T47D (cell line): ENCODE results near the gene HOXC5.
"Not testable (repeated sequence)": the region's sequence is repeated elsewhere in the genome, so short reads cannot be mapped to it uniquely, and the experiment has no call there.

Experiments used
- DNase-seq, 2 experiments: peaks; one replicate each; pipeline versions ENCODE4 v3.0.0 to v3.0.0-alpha.2; 2011 to 2012; ENCODE audit warnings: low read depth in 1 of 2, low spot score in 1 of 2
- JUND ChIP-seq: IDR thresholded peaks from 2 replicates; pipeline ENCODE4 v1.6.1; 2012; ENCODE audit warnings: low read depth
- in situ Hi-C: cut with HindIII; loops from 2 replicates; pipeline ENCODE4 v1.10.0; 2016; ENCODE audit warnings: low sequenced_read_pairs, low pct_unique_long_range_greater_than_20kb

The HOXC5 gene

DNA sequence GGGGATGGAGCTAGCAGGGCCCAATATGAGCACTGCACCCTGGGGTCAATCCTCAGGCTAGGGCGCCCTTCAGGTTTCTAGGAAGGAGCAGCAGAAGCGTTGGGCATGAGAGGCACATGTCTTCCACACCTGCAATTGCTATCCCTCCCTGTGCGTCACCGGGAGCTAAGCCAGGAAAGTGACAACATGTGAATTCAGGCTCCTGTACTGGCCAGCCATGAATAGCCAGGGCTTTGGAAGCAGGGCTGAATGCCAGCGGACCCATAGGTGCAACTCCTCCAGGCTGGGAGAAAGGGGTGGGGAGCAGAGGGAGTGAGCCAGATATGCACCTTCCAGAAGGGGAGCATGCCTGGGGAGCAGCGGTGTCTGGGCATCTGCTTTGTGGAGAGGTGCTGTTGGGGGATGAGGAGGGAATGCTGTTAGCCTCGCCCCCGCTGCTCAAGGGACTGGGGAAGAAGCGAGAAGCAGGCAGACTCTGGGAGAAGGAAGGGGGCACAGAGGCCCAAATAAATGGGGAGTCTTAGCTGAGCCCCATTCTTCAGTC lies 6.1 kb downstream of the HOXC5 start:
- in situ Hi-C loops, result no loop called here
- no peak for TF ChIP-seq JUND
- DNase-seq, result no peak

DNA sequence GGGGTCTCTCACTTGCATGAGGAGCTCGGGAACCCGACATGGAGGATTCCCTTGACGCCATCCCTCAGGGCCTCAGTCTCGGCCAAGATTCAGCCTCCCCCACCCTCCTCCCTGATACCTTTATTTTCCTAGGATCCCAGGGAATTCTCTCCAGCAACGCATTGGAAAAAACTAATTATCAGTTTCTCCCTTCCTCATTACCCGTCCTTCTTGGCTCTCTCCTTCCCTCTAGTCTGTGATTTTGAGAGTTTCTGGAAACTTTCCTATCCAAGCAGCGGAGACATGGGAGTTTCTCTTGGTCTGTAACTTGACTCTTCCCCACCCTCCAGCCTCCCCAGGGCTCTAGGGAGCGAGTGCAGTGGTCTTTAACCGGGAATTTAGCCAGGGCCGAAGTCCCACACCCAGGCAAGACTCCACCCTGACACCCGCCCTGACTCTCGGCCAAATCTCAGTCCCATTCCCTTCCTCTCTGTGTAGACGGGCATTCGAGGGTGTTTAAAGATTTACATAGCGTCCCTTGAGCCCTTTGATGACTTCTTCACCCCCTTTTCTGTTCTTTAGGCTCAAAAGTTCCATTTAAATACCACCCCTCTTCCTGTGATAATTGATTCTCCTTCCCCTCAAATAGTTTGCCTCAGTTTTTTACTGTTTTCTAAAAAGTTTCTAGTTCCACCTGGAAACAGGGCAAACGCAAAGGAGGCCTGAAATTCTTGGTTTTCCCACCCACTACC lies 6.7 kb downstream of the HOXC5 start:
- TF ChIP-seq JUND, result no peak
- DNase-seq, result no peak
- in situ Hi-C loops, result no loop called here

DNA sequence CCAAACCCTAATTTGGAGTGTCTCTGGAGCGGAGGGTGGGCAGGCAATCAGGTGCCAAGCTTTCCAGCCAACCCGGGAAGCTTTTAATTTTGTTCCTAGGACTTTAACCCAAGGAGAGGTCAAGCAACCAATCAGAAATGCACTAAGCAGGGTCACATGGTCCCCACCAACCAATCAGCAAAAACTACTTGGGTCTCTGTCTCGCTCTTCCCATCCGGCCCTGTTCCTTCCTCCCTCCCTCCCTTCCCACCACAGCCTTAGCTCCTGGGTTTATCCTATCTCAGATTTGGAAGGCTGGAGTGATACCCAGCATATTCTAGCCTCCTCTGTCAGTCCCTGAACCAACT lies 7.3 kb downstream of the HOXC5 start:
- in situ Hi-C loops, result no loop called here

DNA sequence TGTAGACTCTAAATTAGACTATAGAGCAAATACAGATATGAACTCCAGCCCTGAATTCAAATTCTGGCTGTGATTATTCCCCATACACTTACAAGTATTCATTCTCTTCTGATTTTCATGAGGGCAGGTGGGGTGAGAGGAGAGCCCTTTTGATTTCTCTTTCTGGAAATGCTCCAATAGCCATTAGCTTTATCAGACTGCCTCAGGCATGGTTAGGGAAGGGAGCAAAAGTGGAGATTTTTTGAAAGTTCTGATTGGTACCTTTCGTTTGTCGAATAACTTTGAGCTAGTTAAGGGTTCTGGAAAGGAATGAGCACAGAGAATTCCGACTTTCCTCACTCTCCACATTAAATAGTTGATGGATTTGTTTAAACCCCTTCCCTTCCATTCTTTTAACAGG lies 7.8 kb downstream of the HOXC5 start:
- in situ Hi-C loops, result no loop called here
- TF ChIP-seq JUND, result no peak
- no peak for DNase-seq

More for the DNA sequence above, 7.3 kb downstream of the HOXC5 start:
- TF ChIP-seq JUND, result no peak
- peak in 1 of 2 experiments; percentile 55 for DNase-seq

DNA sequence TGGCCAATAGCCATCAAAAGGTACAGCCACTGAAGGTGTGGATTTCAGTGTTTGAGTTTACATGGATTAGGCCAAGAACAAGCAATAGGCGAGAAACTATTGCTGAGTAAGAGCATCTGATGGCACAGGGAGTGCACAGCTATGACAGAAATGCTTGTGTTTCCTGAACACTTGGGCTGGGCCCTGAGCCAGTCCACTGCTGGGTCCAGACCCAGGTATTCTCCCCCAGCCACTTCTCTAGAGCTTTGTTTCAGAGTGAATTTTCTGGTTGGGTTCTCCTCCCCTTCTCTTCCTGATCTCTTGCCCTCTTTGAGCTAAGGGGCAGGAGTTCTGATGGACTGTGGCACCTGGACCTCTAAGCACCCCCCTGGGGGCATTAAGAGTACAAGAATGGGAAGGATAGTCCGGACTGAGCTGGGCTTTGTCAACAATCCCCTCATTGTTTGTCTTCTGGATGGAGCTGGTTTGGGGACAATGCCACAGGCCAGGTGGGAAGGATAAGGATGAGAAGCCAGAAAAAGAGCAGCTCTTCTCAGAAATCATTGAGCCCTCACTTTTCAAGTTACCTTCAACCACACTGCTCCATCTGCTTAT lies 8.3 kb downstream of the HOXC5 start:
- no peak for TF ChIP-seq JUND
- in situ Hi-C loops, result no loop called here
- no peak for DNase-seq

DNA sequence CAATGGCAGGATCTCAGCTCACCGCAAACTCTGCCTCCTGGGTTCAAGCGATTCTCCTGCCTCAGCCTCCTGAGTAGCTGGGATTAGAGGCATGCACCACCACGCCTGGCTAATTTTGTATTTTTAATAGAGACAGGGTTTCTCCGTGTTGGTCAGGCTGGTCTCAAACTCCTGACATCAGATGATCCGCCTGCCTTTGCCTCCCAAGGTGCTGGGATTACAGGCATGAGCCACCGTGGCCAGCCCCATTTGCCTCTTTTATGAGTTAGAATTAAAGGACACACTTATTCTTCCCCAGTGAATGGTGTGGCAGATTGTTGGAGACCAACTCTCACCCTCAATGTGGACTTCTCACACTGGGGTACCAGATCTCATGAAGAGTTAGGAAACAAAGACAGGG lies 9.2 kb downstream of the HOXC5 start:
- in situ Hi-C loops, DNase-seq: not testable (repeated sequence)

DNA sequence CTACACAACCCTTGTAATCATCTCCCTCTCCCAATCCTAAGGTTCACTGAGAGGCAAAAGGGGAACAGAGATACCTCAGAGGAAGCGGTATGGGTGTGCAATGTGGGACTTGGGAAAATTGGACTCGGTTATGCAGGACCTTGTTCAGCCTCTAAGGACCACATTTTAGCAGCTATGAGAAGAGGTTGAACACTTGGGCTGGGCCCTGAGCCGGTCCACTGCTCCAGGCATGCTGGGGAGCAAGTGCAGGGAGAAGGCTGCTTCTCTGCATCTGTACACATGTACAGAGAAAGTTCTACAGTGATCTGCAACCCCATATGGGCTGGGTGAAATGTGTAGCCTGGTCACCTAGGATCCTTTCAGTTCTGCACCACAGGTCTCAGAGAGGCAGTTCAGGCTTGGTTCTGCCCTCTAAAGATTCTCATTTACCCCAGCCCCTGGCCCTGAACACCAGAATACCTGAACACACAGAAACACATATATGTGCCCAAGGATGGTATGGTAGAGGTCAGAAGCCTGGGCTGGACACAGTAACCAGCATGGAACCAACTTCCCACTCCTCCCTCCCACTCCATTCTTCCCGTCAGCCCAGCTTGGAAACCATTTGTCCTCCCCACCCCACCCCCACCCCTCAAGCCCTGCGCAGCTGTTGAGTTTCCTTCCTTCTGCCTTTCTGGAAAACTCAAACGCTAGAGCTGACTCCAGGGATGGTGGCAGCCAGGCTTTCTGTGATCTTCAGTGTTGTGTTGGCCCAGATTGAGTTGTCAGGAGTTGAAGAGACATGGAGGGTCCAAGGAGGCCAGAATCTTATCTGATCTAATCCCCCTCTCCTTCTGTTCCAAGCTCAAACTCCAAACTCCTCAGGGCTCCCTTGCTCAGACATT lies 10.4 kb downstream of the HOXC5 start:
- TF ChIP-seq JUND, result no peak
- in situ Hi-C loops, result no loop called here
- DNase-seq, result no peak

DNA sequence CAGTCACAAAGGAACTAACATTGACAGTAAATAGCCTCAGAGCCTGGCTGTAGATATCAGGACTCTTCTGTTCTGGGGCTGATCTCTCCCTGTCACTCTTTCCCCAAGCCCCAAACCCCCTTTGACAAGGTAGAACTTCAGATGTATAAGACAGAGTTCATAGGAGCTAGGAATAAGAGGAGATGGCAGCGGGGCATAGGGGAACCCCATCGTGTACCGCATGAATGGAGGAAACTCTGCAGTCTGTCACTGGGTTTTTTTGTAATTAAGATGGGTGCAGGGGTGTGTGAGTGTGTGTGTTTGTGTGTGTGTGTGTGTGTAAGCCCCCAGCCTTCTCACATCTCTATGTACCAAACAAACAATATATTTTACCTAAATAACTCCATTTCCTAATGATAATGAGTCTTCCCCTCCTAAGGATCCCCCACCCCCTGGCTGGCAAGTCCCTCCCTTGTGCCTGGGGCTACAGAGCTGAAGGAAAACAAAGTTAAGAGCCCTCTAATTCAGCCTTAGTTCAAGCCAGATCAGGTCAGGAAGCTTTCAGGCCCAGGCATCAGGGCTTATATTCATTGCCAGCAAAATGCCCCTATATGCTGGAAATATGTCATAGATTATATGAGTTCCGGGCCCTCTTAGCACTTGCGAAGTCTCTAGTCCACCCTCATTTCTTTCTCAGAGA lies 11.7 kb downstream of the HOXC5 start:
- in situ Hi-C loops, result no loop called here
- TF ChIP-seq JUND, result no peak
- DNase-seq, result no peak

DNA sequence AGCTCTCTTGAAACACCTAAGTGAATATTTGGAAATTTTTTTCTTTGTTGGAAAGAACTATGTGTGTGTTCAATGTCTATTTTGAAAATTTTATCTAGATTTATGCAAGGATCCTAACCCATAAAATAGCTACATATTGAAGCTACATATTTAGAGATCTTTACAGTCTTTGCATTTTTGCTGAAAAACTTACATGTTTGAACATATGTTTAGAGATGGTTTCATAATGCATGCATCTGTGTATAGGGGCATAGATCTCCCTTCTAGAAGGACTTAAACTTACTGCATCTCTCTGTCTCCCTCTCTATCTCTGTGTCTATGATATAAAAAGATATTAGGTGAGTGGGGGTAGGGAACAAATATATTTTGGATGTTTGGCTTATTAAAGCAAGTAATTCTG lies 12.6 kb downstream of the HOXC5 start:
- no peak for DNase-seq
- TF ChIP-seq JUND, result no peak
- in situ Hi-C loops, result no loop called here

DNA sequence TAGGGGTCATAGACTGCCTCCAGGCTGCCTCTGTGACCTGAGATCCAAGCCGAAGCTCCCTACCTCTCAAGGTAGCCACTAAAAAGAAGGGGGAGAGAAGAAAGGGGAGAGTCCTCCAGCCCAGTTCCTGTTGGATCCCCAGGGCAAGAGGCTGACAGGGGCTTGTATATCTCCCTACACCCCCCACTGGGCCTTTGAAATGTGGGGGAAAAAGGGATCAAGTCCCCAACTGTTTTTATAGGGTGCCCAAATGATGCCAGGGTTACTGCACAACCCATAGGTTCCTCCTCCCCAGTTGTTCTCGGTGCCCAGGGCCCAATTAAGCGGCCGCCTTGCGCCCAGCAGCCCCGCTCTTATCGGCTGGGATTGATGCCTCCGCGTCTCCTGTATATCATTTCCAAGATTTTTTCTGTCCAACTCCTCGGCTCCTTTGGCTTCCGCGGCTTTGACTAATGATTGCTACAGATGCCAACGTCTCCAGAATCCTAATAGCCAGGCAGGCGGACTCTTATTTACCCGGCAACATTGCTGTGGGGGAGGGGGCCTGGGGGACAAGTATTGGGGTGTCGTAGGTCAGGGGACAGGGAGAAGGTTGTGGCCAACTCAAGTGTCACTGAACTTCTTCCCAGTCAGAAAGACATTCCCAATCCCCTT lies 13.1 kb downstream of the HOXC5 start:
- TF ChIP-seq JUND, result no peak

DNA sequence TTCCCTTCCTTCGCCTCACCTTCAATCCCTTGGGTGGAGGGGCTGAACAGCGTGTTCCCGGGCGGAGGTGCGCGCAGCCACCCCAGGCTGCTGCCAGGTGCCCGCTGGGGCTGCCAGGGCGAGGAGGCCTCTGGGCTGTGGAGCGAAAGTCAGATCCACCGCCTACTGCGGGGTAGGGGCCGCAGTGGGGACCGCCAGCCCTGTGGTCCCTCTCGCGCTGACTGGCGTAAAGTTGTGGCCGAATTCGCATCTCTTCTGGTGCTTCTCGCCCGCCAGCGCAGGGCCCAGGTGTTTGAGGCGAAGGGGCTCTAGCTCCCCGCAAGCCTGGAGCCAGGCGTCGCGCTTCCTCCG lies 13.9 kb downstream of the HOXC5 start:
- no peak for DNase-seq

More for the DNA sequence above, 13.1 kb downstream of the HOXC5 start:
- in situ Hi-C loops, result no loop called here
- no peak for DNase-seq

DNA sequence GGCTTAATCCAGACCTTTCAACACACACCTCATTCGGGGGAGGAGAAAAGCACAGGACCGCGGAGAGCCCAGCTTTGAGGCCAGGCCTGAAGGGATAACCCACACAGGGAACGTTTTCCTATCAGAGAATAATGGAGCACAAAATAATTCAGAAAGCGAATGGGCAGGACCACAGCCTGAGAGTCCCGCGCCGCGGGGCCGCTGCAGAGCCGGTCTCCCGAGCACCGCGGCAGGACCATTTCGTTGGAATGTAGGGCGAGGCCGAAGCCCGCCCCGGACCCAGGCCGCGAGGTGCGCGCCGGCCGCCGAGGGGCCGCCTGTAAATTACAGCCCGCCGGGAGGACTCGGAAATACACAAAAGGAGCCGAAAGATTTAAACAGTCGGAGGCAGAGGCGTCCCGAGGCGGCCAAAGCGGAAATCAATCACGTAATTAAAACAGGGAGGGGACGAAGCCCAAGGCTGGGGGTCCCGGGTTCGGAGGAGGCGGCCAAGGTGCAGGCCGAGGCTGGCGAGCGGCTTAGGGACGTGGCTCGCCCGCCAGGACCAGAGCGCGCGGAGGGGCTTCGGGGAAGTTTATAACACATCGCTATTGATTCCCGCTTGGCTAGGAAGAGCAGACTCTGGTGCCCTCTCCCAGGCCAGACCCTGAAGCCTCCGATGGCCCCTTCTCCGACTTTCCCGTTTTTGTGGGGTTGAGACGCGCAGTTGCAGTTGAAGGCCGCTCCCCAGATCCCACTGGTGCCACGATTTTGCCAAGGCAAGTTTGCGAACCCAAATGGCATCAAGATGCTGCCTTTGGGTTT lies 14.5 kb downstream of the HOXC5 start:
- DNase-seq, result no peak
- TF ChIP-seq JUND, result no peak
- in situ Hi-C loops, result no loop called here

More for the DNA sequence above, 13.9 kb downstream of the HOXC5 start:
- in situ Hi-C loops, result no loop called here
- TF ChIP-seq JUND, result no peak
